ENCODE measurements around the gene RPUSD4.
"Not testable (repeated sequence)": the region's sequence is repeated elsewhere in the genome, so short reads cannot be mapped to it uniquely, and the experiment has no call there.

The RPUSD4 gene, protein sequence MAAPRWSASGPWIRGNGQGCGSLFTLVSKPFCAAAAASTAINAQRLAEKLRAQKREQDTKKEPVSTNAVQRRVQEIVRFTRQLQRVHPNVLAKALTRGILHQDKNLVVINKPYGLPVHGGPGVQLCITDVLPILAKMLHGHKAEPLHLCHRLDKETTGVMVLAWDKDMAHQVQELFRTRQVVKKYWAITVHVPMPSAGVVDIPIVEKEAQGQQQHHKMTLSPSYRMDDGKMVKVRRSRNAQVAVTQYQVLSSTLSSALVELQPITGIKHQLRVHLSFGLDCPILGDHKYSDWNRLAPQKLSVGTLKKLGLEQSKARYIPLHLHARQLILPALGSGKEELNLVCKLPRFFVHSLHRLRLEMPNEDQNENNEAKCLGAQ

DNA sequence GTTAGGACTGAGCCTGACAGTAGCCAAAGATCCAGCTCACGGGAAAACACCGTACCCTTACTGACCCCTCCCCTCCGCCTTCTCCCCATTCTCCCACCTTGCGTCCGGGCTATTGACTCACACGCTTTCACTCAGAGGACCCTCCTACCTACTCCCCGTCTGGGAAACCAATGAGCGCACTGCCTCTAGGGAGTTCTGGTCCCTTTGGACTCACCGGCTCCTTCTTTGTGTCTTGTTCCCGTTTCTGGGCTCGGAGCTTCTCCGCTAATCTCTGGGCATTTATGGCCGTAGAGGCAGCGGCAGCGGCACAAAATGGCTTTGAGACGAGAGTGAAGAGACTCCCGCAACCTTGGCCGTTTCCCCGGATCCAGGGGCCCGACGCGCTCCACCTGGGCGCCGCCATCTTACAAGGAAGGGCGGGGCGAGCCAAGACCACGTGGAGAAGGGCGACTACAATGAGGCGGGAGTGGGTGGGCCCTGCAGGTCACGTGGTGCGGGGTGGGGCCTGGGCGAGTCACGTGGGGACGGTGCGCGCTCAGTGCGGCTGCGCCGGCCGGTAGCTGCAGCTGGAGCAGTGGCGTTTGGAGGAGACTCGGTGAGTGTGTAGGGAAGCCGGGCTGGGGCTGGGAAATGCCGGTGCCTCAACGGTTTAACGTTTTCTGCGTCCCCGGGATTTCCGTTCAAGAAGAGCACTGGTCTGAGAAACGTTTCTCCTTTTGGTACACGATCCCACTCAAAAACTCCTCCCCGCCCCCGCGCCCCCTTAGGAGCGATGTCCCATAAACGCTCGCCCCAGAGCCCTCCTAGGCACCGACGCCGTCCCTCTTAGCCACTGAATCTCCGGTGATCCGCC, at the start of gene RPUSD4, which contains the start of gene FAM118B:
RPUSD4 (minus strand) TSS at position 415 of the 853 bp plus-strand sequence; CDS start at position 403, 12 bp downstream.
FAM118B (plus strand) TSS at position 547 of the 853 bp plus-strand sequence. CDS start 23,220 bp downstream, outside the sequence.
- FAIRE-seq: no peak

- no peak for FAIRE-seq
Observed at GRCh38 chr11:126257764-126258163, 46.3 kb upstream of the RPUSD4 start.

GRCh38 chr11:126257144-126257543, 45.7 kb upstream of the RPUSD4 start:
- FAIRE-seq: no peak

GRCh38 chr11:126256216-126256615, 44.8 kb upstream of the RPUSD4 start:
- FAIRE-seq: no peak

GRCh38 chr11:126255507-126255906, 44.1 kb upstream of the RPUSD4 start:
- not testable (repeated sequence) for FAIRE-seq

GRCh38 chr11:126254819-126255218, 43.4 kb upstream of the RPUSD4 start:
- FAIRE-seq: no peak

DNA sequence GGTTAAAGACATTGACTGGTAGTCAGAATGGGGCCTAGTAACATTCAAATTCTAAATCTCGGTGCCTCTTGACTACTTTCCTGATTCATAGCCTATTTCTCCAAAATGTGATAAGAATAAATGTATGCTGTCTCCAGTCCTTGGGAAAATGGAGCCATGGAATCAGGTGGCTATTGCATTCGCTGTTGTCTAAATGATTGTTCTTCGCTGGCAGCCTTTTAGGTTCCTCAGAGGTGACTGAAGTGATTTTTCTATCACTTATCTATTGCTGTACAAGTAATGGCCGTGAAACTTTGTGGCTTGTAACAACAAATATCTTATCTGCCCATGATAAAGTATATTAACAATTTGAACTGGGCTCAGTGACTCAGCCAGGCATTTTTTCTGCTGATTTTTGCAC, 41.8 kb upstream of the RPUSD4 start:
- FAIRE-seq: no peak

- no peak for FAIRE-seq
Observed at GRCh38 chr11:126246636-126247035, 35.2 kb upstream of the RPUSD4 start.

- no peak for FAIRE-seq
Observed at GRCh38 chr11:126233391-126233790, 21.9 kb upstream of the RPUSD4 start.

- FAIRE-seq: peak; percentile 51
Observed at GRCh38 chr11:126232683-126233082, 21.2 kb upstream of the RPUSD4 start.

- FAIRE-seq: no peak
Observed at GRCh38 chr11:126231725-126232459, 20.4 kb upstream of the RPUSD4 start.

GRCh38 chr11:126229858-126230540, 18.5 kb upstream of the RPUSD4 start:
- no peak for FAIRE-seq

DNA sequence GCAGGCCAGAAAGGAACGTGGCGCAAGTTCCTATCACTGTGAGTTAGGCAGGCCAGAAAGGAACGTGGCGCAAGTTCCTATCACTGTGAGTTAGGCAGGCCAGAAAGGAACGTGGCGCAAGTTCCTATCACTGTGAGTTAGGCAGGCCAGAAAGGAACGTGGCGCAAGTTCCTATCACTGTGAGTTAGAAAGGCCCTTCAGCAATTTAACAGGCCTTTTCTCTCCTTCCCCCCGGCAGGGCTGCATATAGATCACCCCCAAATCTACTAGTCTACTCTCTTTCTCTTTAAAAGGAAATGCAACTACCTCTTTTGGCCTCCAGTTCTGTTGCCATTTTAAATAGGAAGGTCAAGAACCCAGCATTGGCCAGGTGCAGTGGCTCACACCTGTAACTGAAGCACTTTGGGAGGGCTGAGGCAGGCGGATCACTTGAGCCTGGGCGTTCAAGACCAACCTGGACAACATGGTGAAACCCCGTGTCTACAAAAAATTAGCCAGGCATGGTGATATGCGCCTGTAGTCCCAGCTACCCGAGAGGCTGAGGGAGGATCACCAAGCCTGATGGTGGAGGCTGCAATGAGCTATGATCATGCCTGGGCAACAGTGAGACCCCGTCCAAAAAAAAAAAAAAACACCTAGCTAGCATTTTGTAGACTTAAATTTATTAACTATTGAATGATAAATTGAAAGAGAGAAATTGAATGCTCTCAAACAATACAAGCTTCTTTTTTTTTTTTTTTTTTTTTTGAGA, 15.1 kb upstream of the RPUSD4 start:
- FAIRE-seq: no peak

GRCh38 chr11:126225295-126225665, 13.8 kb upstream of the RPUSD4 start:
- FAIRE-seq: no peak

GRCh38 chr11:126224647-126225294, 13.3 kb upstream of the RPUSD4 start:
- FAIRE-seq: no peak

GRCh38 chr11:126219547-126219946, 8.1 kb upstream of the RPUSD4 start:
- no peak for FAIRE-seq

DNA sequence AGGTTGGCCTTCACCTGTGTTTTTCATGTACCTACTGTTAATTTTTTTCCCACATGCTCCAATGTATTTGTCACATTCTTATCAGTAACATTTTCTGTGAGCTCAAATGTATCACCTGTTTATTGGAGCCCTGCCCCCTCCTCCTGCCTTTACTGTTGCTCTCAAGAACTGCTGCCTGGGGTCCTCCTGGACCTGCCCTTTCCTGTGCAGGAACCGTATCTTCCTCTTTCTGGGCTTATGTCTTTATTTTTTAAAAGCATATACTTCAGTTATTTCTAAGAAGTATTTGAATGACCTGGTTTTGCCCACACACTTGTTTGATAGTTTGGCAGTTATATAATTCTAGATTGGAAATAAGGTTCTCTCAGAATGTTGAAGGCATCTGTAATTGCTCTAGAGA, 6.0 kb upstream of the RPUSD4 start:
- FAIRE-seq: no peak

DNA sequence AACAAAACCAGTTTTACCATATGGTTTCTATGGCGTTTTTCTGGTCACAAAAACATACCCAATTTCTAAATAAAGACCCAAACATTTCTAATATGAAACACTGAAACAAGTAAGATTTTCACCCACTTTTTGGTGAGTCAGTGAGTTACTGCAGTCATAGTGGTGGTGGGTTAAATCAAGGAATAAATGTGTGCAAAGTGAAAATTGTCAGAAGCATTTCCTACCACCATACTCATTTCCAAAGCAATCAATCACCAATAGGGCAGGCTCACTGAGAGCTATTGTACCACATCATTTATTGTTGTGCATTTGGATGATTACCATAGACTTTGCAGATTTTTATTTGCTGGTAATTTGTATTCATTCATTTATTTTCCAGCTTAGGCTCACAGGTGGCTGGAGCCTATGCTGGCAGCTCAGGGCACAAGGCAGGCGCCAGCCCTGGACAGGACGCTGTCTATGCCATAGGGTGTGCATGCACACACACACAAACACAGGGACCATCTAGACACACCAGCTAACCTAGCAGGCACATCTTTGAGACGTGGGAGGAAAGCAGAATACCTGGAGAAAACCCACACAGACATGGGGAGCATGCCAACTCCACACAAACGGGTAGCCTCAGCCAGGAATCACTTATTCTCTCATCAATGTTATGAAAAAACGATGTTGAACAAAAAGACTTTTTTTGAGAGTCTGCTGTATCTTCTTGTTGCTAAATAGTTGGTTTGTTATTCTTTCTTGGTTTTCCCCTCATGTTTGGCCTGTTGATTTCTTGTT, 5.3 kb upstream of the RPUSD4 start:
- FAIRE-seq: no peak

- no peak for FAIRE-seq
Observed at GRCh38 chr11:126214841-126215240, 3.4 kb upstream of the RPUSD4 start.

GRCh38 chr11:126214441-126214840, 3.0 kb upstream of the RPUSD4 start:
- FAIRE-seq: no peak
